Measurements from ENCODE around the gene REC8.

DNA sequence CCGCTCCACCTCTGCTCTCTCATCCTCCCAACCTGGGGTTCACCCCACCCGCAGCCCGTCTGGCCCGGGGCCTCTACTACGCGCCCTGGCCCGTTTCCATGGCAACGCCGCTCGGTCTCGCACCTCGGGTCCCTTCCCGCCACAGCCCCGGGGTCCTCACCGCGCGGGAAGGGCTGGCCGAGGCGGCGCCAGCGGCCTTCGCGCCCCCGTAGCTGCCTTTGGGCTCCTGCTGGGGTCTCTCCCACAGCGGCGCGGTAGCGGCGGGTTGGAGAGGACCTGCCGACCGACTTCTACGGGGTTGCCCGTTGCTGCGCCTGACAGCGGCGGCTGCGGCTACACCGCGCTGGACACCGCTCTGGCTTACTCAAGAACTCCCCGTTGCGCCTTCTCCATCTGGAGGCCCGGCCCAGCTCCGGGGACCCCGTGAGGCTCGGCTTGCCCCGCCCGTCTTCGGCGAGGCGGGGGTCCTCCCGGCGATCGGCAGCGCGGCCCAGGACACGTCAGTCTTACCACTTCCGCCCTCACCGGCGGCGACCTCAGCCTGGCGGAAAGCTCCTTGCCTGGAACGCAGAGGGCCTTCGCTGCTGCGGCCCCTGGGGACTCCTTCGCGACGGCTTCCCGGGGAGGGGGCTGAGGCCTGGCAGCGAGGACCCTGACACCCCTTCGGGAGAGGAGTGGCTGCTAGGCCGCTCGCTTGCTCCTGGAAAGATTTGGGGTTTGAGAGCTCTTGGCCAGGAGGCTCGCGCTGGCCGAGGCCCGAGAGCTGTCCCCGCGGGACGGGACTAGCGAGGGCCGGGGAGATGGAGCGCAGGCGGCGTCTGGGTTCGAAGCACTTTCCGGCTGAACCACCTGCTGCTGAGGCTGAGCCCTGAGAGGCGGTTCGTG lies 23.5 kb downstream of the REC8 start, which contains the start of gene TM9SF1:
- TF ChIP-seq, protein P1, sequence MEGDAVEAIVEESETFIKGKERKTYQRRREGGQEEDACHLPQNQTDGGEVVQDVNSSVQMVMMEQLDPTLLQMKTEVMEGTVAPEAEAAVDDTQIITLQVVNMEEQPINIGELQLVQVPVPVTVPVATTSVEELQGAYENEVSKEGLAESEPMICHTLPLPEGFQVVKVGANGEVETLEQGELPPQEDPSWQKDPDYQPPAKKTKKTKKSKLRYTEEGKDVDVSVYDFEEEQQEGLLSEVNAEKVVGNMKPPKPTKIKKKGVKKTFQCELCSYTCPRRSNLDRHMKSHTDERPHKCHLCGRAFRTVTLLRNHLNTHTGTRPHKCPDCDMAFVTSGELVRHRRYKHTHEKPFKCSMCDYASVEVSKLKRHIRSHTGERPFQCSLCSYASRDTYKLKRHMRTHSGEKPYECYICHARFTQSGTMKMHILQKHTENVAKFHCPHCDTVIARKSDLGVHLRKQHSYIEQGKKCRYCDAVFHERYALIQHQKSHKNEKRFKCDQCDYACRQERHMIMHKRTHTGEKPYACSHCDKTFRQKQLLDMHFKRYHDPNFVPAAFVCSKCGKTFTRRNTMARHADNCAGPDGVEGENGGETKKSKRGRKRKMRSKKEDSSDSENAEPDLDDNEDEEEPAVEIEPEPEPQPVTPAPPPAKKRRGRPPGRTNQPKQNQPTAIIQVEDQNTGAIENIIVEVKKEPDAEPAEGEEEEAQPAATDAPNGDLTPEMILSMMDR (IDR thresholded peaks at IDR 0.05), result peak in 2 of 7 experiments; percentile 3 to 6
- peak; percentile 79 to 88 (median 87) for TF ChIP-seq POLR2A (IDR thresholded peaks at IDR 0.05)
